H9 (cell line): ENCODE data around the gene SMAD7. TPM values are rescaled to one million over a fixed set of nuclear protein-coding genes. Genes with fewer than 3 reads are reported as not detected.
A peak's percentile ranks its signal among the peaks of the same experiment; 100 is the strongest.

Experiments used
- DNase-seq: peaks from one replicate; pipeline ENCODE4 v3.0.0-alpha.2; 2017
- H2AFZ ChIP-seq: one replicate; pipeline ENCODE4 v1.6.1; 2013; ENCODE audit warnings: mild to moderate bottlenecking, low read length, control low read depth, moderate library complexity
- H2AK5ac ChIP-seq: 2 replicates; pipeline ENCODE4 v1.6.1; 2013; ENCODE audit warnings: low read length, control low read depth, mixed read lengths; ENCODE audit not compliant: insufficient read length
- H2BK120ac ChIP-seq: one replicate; pipeline ENCODE4 v1.6.1; 2013; ENCODE audit warnings: low read depth, mild to moderate bottlenecking, low read length, control low read depth, inconsistent platforms; ENCODE audit not compliant: poor library complexity, severe bottlenecking
- H2BK12ac ChIP-seq: 2 replicates; pipeline ENCODE4 v1.6.1; 2013; ENCODE audit warnings: low read length, control low read depth, mixed read lengths, low read depth; ENCODE audit not compliant: insufficient read length
- H2BK15ac ChIP-seq: 2 replicates; pipeline ENCODE4 v1.6.1; 2013; ENCODE audit warnings: low read depth, low read length, control low read depth
- H2BK20ac ChIP-seq: one replicate; pipeline ENCODE4 v1.6.1; 2013; ENCODE audit warnings: low read depth, mild to moderate bottlenecking, low read length, control low read depth, inconsistent platforms; ENCODE audit not compliant: poor library complexity, severe bottlenecking
- H2BK5ac ChIP-seq: 2 replicates; pipeline ENCODE4 v1.6.1; 2013; ENCODE audit warnings: low read length, control low read depth, mixed read lengths; ENCODE audit not compliant: insufficient read length
- H3K14ac ChIP-seq: 2 replicates; pipeline ENCODE4 v1.6.1; 2013; ENCODE audit warnings: low read length, control low read depth; ENCODE audit not compliant: insufficient read depth
- H3K18ac ChIP-seq: 2 replicates; pipeline ENCODE4 v1.6.1; 2013; ENCODE audit warnings: low read depth, mild to moderate bottlenecking, mixed read lengths, low read length, control low read depth; ENCODE audit not compliant: insufficient read length
- H3K23ac ChIP-seq: 2 replicates; pipeline ENCODE4 v1.6.1; 2013; ENCODE audit warnings: low read length, control low read depth, mixed read lengths, low read depth; ENCODE audit not compliant: insufficient read length
- H3K23me2 ChIP-seq: 2 replicates; pipeline ENCODE4 v1.6.1; 2013; ENCODE audit warnings: low read depth, mild to moderate bottlenecking, mixed read lengths, low read length, control low read depth; ENCODE audit not compliant: insufficient read length, poor library complexity, severe bottlenecking
- H3K27ac ChIP-seq: 2 replicates; pipeline ENCODE4 v1.5.1; 2013; ENCODE audit warnings: low read length, control low read depth, mixed read lengths, low read depth; ENCODE audit not compliant: insufficient read length
- H3K27me3 ChIP-seq: 2 replicates; pipeline ENCODE4 v1.6.1; 2013; ENCODE audit warnings: low read length, control low read depth, inconsistent platforms; ENCODE audit not compliant: insufficient read depth
- H3K4ac ChIP-seq: 2 replicates; pipeline ENCODE4 v1.6.1; 2013; ENCODE audit warnings: low read depth, mild to moderate bottlenecking, control low read depth, inconsistent platforms, low read length, moderate library complexity
- H3K4me1 ChIP-seq: 2 replicates; pipeline ENCODE4 v1.6.1; 2013; ENCODE audit warnings: low read length, control low read depth, inconsistent platforms; ENCODE audit not compliant: insufficient read depth
- H3K4me2 ChIP-seq: 2 replicates; pipeline ENCODE4 v1.6.1; 2013; ENCODE audit warnings: low read length, control low read depth, mixed read lengths; ENCODE audit not compliant: insufficient read length, insufficient read depth
- H3K56ac ChIP-seq: 2 replicates; pipeline ENCODE4 v1.6.1; 2013; ENCODE audit warnings: low read depth, mild to moderate bottlenecking, mixed read lengths, low read length, control low read depth; ENCODE audit not compliant: insufficient read length
- H3K79me1 ChIP-seq: 2 replicates; pipeline ENCODE4 v1.6.1; 2013; ENCODE audit warnings: low read depth, mild to moderate bottlenecking, moderate library complexity, low read length, control low read depth, inconsistent platforms; ENCODE audit not compliant: insufficient read depth, poor library complexity, severe bottlenecking
- H3K79me2 ChIP-seq: 2 replicates; pipeline ENCODE4 v1.6.1; 2013; ENCODE audit warnings: low read length, control low read depth, inconsistent platforms; ENCODE audit not compliant: insufficient read depth
- H3K9ac ChIP-seq: 2 replicates; pipeline ENCODE4 v1.6.1; 2013; ENCODE audit warnings: low read length, control low read depth, mixed read lengths; ENCODE audit not compliant: insufficient read length; ENCODE audit errors: extremely low read depth
- H3K9me3 ChIP-seq: one replicate; pipeline ENCODE4 v1.6.1; 2013; ENCODE audit warnings: low read depth, low read length, inconsistent platforms; ENCODE audit not compliant: control insufficient read depth
- H3T11ph ChIP-seq: one replicate; pipeline ENCODE4 v1.6.1; 2013; ENCODE audit warnings: mild to moderate bottlenecking, low read length, control low read depth, inconsistent platforms
- H4K20me1 ChIP-seq: one replicate; pipeline ENCODE4 v1.6.1; 2013; ENCODE audit not compliant: control insufficient read depth, insufficient read length, insufficient read depth
- H4K5ac ChIP-seq: 2 replicates; pipeline ENCODE4 v1.6.1; 2013; ENCODE audit warnings: low read depth, mild to moderate bottlenecking, mixed read lengths, low read length, control low read depth; ENCODE audit not compliant: insufficient read length
- H4K8ac ChIP-seq: replicated peaks from 2 replicates; pipeline ENCODE4 v1.6.1; 2013; ENCODE audit warnings: low read length, control low read depth, mixed read lengths, low read depth; ENCODE audit not compliant: insufficient read length
- H4K91ac ChIP-seq: 2 replicates; pipeline ENCODE4 v1.6.1; 2013; ENCODE audit warnings: low read depth, mild to moderate bottlenecking, moderate library complexity, mixed read lengths, low read length, control low read depth; ENCODE audit not compliant: insufficient read length
- H3K27ac Mint-ChIP-seq, 3 experiments: 2 replicates in 2 of 3; 3 replicates in 1 of 3; pipeline ENCODE4 v1.8.0; 2020 to 2021; ENCODE audit warnings: mixed read lengths in 3 of 3, mild to moderate bottlenecking in 1 of 3, moderate library complexity in 1 of 3
- H3K27me3 Mint-ChIP-seq: 2 replicates; pipeline ENCODE4 v1.8.0; 2021; ENCODE audit warnings: low read depth, mild to moderate bottlenecking, moderate library complexity, mixed read lengths
- H3K36me3 Mint-ChIP-seq, 3 experiments: 2 replicates in 2 of 3; 3 replicates in 1 of 3; pipeline ENCODE4 v1.8.0; 2020 to 2021; ENCODE audit warnings: low read depth in 3 of 3, mixed read lengths in 3 of 3; ENCODE audit not compliant: insufficient read depth in 1 of 3
- H3K4me1 Mint-ChIP-seq, 2 experiments: 2 replicates each; pipeline ENCODE4 v1.8.0; 2020; ENCODE audit warnings: mixed read lengths in 2 of 2
- H3K4me3 Mint-ChIP-seq, 2 experiments: 2 replicates in 1 of 2; 3 replicates in 1 of 2; pipeline ENCODE4 v1.8.0; 2020 to 2021; ENCODE audit warnings: mild to moderate bottlenecking in 2 of 2, mixed read lengths in 2 of 2, moderate library complexity in 1 of 2
- H3K9me3 Mint-ChIP-seq, 2 experiments: 2 replicates in 1 of 2; 3 replicates in 1 of 2; pipeline ENCODE4 v1.8.0; 2020; ENCODE audit warnings: mild to moderate bottlenecking in 2 of 2, mixed read lengths in 2 of 2, moderate library complexity in 1 of 2
- WGBS: extraction: QIAGEN DNeasy Blood & Tissue Kit; methylation state at CpG from one replicate; pipeline ENCODE4 v1.1.7; 2013; ENCODE audit warnings: missing lambda C conversion rate, low lambda C conversion rate, mixed read lengths; ENCODE audit not compliant: insufficient read length; ENCODE audit errors: extremely low coverage; 5-methylcytosine and 5-hydroxymethylcytosine counted together
- total RNA-seq: library from RNA; stranded (reverse); gene quantifications from 2 replicates; pipeline ENCODE4 v1.2.1, GENCODE V29; 2021
- TF ChIP-seq, protein P1 (sequence below): fragments of 200-600 bp; sonication (generic); conservative IDR thresholded peaks from 3 replicates; pipeline ENCODE4 v1.8.0; 2021; ENCODE audit warnings: antibody characterized with exemption, mild to moderate bottlenecking

The SMAD7 gene
- total RNA-seq, 1 experiment from 2014 or later: 27.7 TPM

DNA sequence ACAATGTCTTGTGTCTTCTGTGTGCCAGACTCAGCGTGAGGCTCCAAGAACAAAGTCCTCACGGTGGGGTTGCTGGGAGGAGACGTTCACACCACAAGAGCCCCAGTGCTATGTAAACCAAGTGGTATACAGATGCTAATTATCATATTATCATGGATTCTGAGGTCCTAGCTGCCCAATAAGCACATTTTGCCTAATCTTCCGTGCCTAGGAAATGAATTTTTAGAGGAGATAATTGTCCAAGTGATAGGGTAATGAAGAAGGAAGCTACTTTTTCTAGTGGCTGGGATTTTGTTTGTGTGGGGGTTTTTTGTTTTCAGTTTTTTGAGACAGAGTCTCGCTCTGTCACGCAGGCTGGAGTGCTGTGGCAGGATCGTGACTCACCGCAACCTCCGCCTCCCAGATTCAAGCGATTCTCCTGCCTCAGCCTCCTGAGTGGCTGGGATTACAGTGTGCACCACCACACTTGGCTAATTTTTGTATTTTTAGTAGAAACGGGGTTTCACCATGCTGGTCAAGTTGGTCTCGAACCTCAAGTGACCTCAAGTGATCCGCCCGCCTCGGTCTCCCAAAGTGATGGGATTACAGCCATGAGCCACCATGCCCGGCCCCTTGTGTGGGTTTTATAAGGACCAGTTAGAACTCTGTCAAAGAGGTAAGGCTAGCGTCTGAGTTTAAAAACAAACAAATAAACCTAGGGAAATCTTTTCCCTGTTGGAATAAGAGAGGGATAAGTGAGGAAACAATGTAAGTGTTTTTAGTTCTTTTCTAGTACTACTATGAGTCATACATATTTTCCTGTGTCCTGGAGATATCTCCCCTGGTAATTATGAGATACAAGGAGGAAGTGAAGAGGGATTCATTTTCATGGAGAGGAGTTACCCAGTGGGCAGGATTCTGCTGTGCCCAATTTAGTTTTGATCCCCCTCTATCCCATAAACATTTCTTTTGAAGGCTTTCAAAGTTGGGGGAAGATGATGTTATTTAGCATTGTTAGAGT is 9.5 kb upstream of the SMAD7 start:
- no CpG with 5 or more reads among the region's 17 CpGs for WGBS
- Histone ChIP-seq H3K4ac (no peak overlapping the region; the same call in 1 of the 2 replicates), H3T11ph (no peak overlapping the region), H2AK5ac (no peak overlapping the region), H4K20me1 (no peaks in the 10 kb centered on the region), H3K4me1 (peaks cover 23% of the 10 kb centered on the region), H2BK120ac (no peak overlapping the region), H4K8ac (peak overlapping the region; percentile 44), H3K79me2 (no peaks in the 10 kb centered on the region; the same call in 1 of the 2 replicates), H4K91ac (no peak overlapping the region), H2BK12ac (no peak overlapping the region), H3K18ac (no peak overlapping the region), H2BK5ac (peak overlapping the region; percentile 94), H3K14ac (no peak overlapping the region), H2AFZ (no peak overlapping the region), H3K79me1 (no peaks in the 10 kb centered on the region), H3K23ac (no peak overlapping the region), H3K27ac (peak overlapping the region; percentile 88), H3K9me3 (no peaks in the 10 kb centered on the region), H3K56ac (no peak overlapping the region), H2BK20ac (no peak overlapping the region), H3K4me2 (peak overlapping the region; percentile 64), H3K9ac (no peak overlapping the region), H2BK15ac (no peak overlapping the region), H3K23me2 (peaks cover 3% of the 10 kb centered on the region), H4K5ac (no peak overlapping the region), H3K27me3 (no peaks in the 10 kb centered on the region; the same call in 1 of the 2 replicates)
- peaks cover 71 to 72% of the 10 kb centered on the region in 2 experiments for H3K4me1 Mint-ChIP-seq
- peak; percentile 94 for DNase-seq
- TF ChIP-seq, protein P1, sequence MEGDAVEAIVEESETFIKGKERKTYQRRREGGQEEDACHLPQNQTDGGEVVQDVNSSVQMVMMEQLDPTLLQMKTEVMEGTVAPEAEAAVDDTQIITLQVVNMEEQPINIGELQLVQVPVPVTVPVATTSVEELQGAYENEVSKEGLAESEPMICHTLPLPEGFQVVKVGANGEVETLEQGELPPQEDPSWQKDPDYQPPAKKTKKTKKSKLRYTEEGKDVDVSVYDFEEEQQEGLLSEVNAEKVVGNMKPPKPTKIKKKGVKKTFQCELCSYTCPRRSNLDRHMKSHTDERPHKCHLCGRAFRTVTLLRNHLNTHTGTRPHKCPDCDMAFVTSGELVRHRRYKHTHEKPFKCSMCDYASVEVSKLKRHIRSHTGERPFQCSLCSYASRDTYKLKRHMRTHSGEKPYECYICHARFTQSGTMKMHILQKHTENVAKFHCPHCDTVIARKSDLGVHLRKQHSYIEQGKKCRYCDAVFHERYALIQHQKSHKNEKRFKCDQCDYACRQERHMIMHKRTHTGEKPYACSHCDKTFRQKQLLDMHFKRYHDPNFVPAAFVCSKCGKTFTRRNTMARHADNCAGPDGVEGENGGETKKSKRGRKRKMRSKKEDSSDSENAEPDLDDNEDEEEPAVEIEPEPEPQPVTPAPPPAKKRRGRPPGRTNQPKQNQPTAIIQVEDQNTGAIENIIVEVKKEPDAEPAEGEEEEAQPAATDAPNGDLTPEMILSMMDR: no peak
- no peaks in the 10 kb centered on the region; a peak in 1 of 5 replicates for H3K9me3 Mint-ChIP-seq
- H3K27me3 Mint-ChIP-seq: peaks cover 13% of the 10 kb centered on the region
- no peaks in the 10 kb centered on the region; a peak in 1 of 7 replicates for H3K36me3 Mint-ChIP-seq
- peak overlapping the region; percentile 26 to 61; a peak in 4 of 5 replicates for H3K4me3 Mint-ChIP-seq
- H3K27ac Mint-ChIP-seq: peak overlapping the region; percentile 90 to 99 (median 97)
